A549 (cell line): ENCODE measurements around the gene IGSF9. TPM values are rescaled to one million over a fixed set of nuclear protein-coding genes. Genes with fewer than 3 reads are reported as not detected.

Experiments
- ATAC-seq, 2 experiments: fragments of 200-7000 bp in 1 of 2; fragments of >200 bp in 1 of 2; cut with Nextera tagmentation in 1 of 2; cut with Tn5 transposase in 1 of 2; 3 replicates each; pipeline versions ENCODE4 v1.8.0 to v1.9.1; 2018 to 2020; ENCODE audit warnings: mild to moderate bottlenecking in 1 of 2, moderate library complexity in 1 of 2
- CTCF ChIA-PET: fragments of 300-600 bp; sonication (Branson Sonifier 250); formaldehyde crosslinking; extraction: SDS; loops from one replicate; lab custom pipeline; 2021; ENCODE audit warnings: antibody characterized with exemption, inconsistent platforms; lab: Yijun Ruan, JAX
- POLR2A ChIA-PET: fragments of 350-600 bp; formaldehyde crosslinking; extraction: SDS; loops from one replicate; lab custom pipeline; 2021; ENCODE audit warnings: antibody characterized with exemption, inconsistent platforms; lab: Yijun Ruan, JAX
- DNase-seq, 2 experiments: peaks; one replicate each; pipeline versions ENCODE4 v3.0.0 to v3.0.0-alpha.2; 2011 to 2016; ENCODE audit warnings: low read depth in 1 of 2, low spot score in 1 of 2
- FAIRE-seq: peaks from 2 replicates; lab custom pipeline; 2011; peaks lifted over from hg19 to GRCh38; lab: Jason Lieb, UNC
- H3K27ac ChIP-seq, 2 experiments: fragments of >200 bp; sonication (Bioruptor Twin); formaldehyde crosslinking; 3 replicates each; pipeline ENCODE4 v1.5.1; 2016 to 2017
- H3K4me1 ChIP-seq: fragments of >200 bp; sonication (Bioruptor Twin); formaldehyde crosslinking; 3 replicates; pipeline ENCODE4 v1.6.1; 2016
- H3K4me2 ChIP-seq: fragments of >200 bp; sonication (Bioruptor Twin); formaldehyde crosslinking; 3 replicates; pipeline ENCODE4 v1.6.1; 2016
- H3K4me3 ChIP-seq: fragments of >200 bp; sonication (Bioruptor Twin); formaldehyde crosslinking; 3 replicates; pipeline ENCODE4 v1.5.1; 2016
- H3K9me3 ChIP-seq: fragments of >200 bp; sonication (Bioruptor Twin); formaldehyde crosslinking; 3 replicates; pipeline ENCODE4 v1.6.1; 2016
- CBX8 ChIP-seq: fragments of 200-600 bp; sonication (generic); IDR thresholded peaks from 2 replicates; pipeline ENCODE4 v1.6.1; 2016
- EP300 ChIP-seq, 2 experiments: fragments of >200 bp; sonication (Bioruptor Twin); formaldehyde crosslinking; IDR thresholded peaks; 2 replicates in 1 of 2; 3 replicates in 1 of 2; pipeline ENCODE4 v1.6.1; 2016 to 2017
- ESRRA ChIP-seq: fragments of 150-350 bp; IDR thresholded peaks from 2 replicates; pipeline ENCODE4 v1.6.1; 2014; ENCODE audit warnings: mild to moderate bottlenecking, low read length, borderline replicate concordance
- FOSB ChIP-seq: fragments of 250-450 bp; sonication (Bioruptor Pico); IDR thresholded peaks from 2 replicates; pipeline ENCODE4 v1.5.0; 2020; ENCODE audit warnings: mild to moderate bottlenecking, moderate library complexity
- FOXS1 ChIP-seq: fragments of 250-450 bp; sonication (Bioruptor Pico); IDR thresholded peaks from 2 replicates; pipeline ENCODE4 v1.5.0; 2020; ENCODE audit warnings: mild to moderate bottlenecking, moderate library complexity
- HDAC2 ChIP-seq: fragments of 200-600 bp; sonication (generic); IDR thresholded peaks from 2 replicates; pipeline ENCODE4 v1.6.1; 2016
- HOXB13 ChIP-seq: fragments of 250-450 bp; sonication (Bioruptor Pico); IDR thresholded peaks from 2 replicates; pipeline ENCODE4 v1.5.0; 2020; ENCODE audit warnings: low read depth, mild to moderate bottlenecking, moderate library complexity
- HOXB5 ChIP-seq: fragments of 250-450 bp; sonication (Bioruptor Pico); IDR thresholded peaks from 2 replicates; pipeline ENCODE4 v1.5.0; 2020; ENCODE audit warnings: mild to moderate bottlenecking, moderate library complexity
- KDM1A ChIP-seq: fragments of 200-600 bp; sonication (generic); IDR thresholded peaks from 2 replicates; pipeline ENCODE4 v1.6.1; 2016; ENCODE audit warnings: low read depth, mild to moderate bottlenecking
- MAFK ChIP-seq: fragments of 450-650 bp; IDR thresholded peaks from 2 replicates; pipeline ENCODE4 v1.6.1; 2014; ENCODE audit not compliant: partially characterized antibody
- NPAS2 ChIP-seq: fragments of 250-450 bp; sonication (Bioruptor Pico); IDR thresholded peaks from 2 replicates; pipeline ENCODE4 v1.8.0; 2022; ENCODE audit warnings: mild to moderate bottlenecking, moderate library complexity, borderline replicate concordance
- RAD21 ChIP-seq, 2 experiments: fragments of >200 bp in 1 of 2; sonication (Bioruptor Twin) in 1 of 2; formaldehyde crosslinking in 1 of 2; IDR thresholded peaks in 1 of 2; conservative IDR thresholded peaks in 1 of 2; 2 replicates in 1 of 2; 3 replicates in 1 of 2; pipeline ENCODE4 v1.6.1; 2012 to 2018; ENCODE audit warnings: inconsistent platforms in 1 of 2
- RCOR1 ChIP-seq: fragments of 150-350 bp; IDR thresholded peaks from 2 replicates; pipeline ENCODE4 v1.6.1; 2014; ENCODE audit warnings: antibody characterized with exemption, low read length, low read depth
- RFX5 ChIP-seq: fragments of 450-650 bp; IDR thresholded peaks from 2 replicates; pipeline ENCODE4 v1.7.1; 2014; ENCODE audit warnings: antibody characterized with exemption, mild to moderate bottlenecking, moderate library complexity
- RNF2 ChIP-seq: fragments of 200-600 bp; sonication (generic); IDR thresholded peaks from 2 replicates; pipeline ENCODE4 v1.6.1; 2016; ENCODE audit warnings: low read depth, mild to moderate bottlenecking, antibody characterized with exemption, moderate library complexity, borderline replicate concordance
- TP53 ChIP-seq: fragments of 250-450 bp; sonication (Bioruptor Pico); IDR thresholded peaks from 2 replicates; pipeline ENCODE4 v1.5.0; 2021; ENCODE audit warnings: mild to moderate bottlenecking, moderate library complexity
- ZC3H11A ChIP-seq: fragments of 450-650 bp; IDR thresholded peaks from 2 replicates; pipeline ENCODE4 v1.6.1; 2014; ENCODE audit warnings: antibody characterized with exemption, mild to moderate bottlenecking
- ZFP36 ChIP-seq: fragments of 450-650 bp; IDR thresholded peaks from 2 replicates; pipeline ENCODE4 v1.6.1; 2014; ENCODE audit warnings: borderline replicate concordance; ENCODE audit not compliant: partially characterized antibody
- ZNF302 ChIP-seq: fragments of 250-450 bp; sonication (Bioruptor Pico); IDR thresholded peaks from 2 replicates; pipeline ENCODE4 v1.9.0; 2021; ENCODE audit warnings: inconsistent platforms, mild to moderate bottlenecking, moderate library complexity
- WGBS: methylation state at CpG from one replicate; pipeline ENCODE4 v1.1.6; 2017; ENCODE audit errors: missing lambda C conversion rate; 5-methylcytosine and 5-hydroxymethylcytosine counted together
- polyA plus RNA-seq, 4 experiments: library from polyadenylated mRNA; depleted of rRNA in 3 of 4; stranded (reverse); fragments of >200 nt; fragmentation: RNase III in 1 of 4; extraction: RNeasy Plus Mini Kit Qiagen cat#74134 plus additional on column Dnase treatment in 1 of 4; gene quantifications; 2 replicates in 3 of 4; 3 replicates in 1 of 4; pipeline ENCODE4 v1.2.3, GENCODE V29; 2011 to 2017
- TF ChIP-seq, protein P1 (sequence below): fragments of >200 bp; sonication (Bioruptor Twin); formaldehyde crosslinking; IDR thresholded peaks from 3 replicates; pipeline ENCODE4 v1.6.1; 2016
- TF ChIP-seq, protein P2 (sequence below): fragments of 450-650 bp; IDR thresholded peaks from 2 replicates; pipeline ENCODE4 v1.6.1; 2014; ENCODE audit warnings: antibody characterized with exemption
- TF ChIP-seq, protein P3 (sequence below): fragments of 250-450 bp; sonication (Bioruptor Pico); IDR thresholded peaks from 2 replicates; pipeline ENCODE4 v1.5.0; 2021; ENCODE audit warnings: mild to moderate bottlenecking, moderate library complexity, borderline replicate concordance
- TF ChIP-seq, protein P4 (sequence below): fragments of 150-350 bp; IDR thresholded peaks from 2 replicates; pipeline ENCODE4 v1.6.1; 2014; ENCODE audit warnings: low read depth, mild to moderate bottlenecking, low read length
- TF ChIP-seq, protein P5 (sequence below): fragments of >200 bp; sonication (Bioruptor Twin); formaldehyde crosslinking; IDR thresholded peaks from 3 replicates; pipeline ENCODE4 v1.5.1; 2016

The IGSF9 gene
- polyA plus RNA-seq, 2 of the 4 experiments (the other 2 are of a cell fraction) = 0.06 to 0.54 TPM

DNA sequence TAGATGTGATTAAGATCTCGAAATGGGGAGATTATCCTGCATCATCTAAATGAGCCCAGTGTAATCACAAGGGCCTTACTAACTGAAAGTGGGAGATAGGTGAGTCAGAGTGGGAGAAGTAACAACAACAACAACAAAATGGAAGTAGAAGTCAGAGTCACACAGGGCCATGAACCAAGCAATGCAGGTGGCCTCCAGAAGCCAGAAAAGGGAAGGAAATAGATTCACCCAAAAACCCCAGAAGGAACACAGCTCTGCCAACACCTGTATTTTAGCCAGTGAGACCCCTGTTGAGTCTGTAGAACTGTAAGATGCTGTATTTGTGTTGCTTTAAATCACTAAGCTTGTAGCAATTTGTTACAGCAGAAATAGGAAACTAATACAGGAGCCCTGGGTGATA lies 24.2 kb downstream of the IGSF9 start (continued):
- no peak for TF ChIP-seq RNF2
- TF ChIP-seq, protein P1, sequence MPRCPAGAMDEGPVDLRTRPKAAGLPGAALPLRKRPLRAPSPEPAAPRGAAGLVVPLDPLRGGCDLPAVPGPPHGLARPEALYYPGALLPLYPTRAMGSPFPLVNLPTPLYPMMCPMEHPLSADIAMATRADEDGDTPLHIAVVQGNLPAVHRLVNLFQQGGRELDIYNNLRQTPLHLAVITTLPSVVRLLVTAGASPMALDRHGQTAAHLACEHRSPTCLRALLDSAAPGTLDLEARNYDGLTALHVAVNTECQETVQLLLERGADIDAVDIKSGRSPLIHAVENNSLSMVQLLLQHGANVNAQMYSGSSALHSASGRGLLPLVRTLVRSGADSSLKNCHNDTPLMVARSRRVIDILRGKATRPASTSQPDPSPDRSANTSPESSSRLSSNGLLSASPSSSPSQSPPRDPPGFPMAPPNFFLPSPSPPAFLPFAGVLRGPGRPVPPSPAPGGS = no peak
- no peak for TF ChIP-seq CBX8
- TF ChIP-seq ZFP36 = no peak
- TF ChIP-seq RCOR1 = no peak
- TF ChIP-seq EP300 (IDR thresholded peaks at IDR 0.05) = no peak
- TF ChIP-seq NPAS2 (CRISPR knock-in tag) = no peak
- TF ChIP-seq ZC3H11A = no peak

DNA sequence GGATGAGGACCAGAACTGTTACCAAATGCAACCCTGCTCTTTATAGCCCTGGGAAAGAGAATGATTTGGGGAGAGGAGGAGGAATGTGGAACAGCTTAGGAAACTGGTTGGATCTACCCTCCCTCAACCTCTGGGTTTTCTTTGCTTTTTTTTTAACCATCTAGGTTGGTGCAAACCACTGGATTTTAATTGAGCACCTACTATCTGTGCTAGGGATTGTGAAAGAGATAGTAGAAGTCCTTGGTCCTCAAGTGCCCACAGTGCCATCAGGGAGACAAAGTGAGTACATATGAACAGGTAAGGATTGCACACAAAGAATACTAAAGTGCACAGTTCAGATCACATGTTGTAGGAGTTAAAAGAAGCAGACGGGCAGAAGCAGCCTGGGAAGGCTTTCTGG lies 24.8 kb downstream of the IGSF9 start:
- peak overlapping the region in 1 of 2 experiments; percentile 97; a peak in 2 of 6 replicates for H3K27ac ChIP-seq
- CTCF ChIA-PET = interaction anchor here (0.6 to 22.4 kb wide), 6 partner anchors 16 to 372 kb away, joined by 3 to 665 read pairs (median 36); no protein-coding TSS in a partner anchor
- no peak overlapping the region for H3K4me3 ChIP-seq
- H3K4me1 ChIP-seq = peaks cover 74% of the 10 kb centered on the region
- no peak for TF ChIP-seq HOXB5 (CRISPR knock-in tag)
- TF ChIP-seq RFX5 = no peak
- no peak for TF ChIP-seq FOSB (CRISPR knock-in tag)
- TF ChIP-seq ESRRA = no peak
- TF ChIP-seq, protein P1 = no peak
- TF ChIP-seq, all 56 proteins: peak for 0
- 85% methylated on average over 1 of the region's 1 CpG for WGBS
- ATAC-seq (no peak), DNase-seq (no peak), FAIRE-seq (no peak)
- POLR2A ChIA-PET = no interaction called here
- no peaks in the 10 kb centered on the region for H3K9me3 ChIP-seq
- peak overlapping the region; percentile 97; the same call in 1 of the 3 replicates for H3K4me2 ChIP-seq

DNA sequence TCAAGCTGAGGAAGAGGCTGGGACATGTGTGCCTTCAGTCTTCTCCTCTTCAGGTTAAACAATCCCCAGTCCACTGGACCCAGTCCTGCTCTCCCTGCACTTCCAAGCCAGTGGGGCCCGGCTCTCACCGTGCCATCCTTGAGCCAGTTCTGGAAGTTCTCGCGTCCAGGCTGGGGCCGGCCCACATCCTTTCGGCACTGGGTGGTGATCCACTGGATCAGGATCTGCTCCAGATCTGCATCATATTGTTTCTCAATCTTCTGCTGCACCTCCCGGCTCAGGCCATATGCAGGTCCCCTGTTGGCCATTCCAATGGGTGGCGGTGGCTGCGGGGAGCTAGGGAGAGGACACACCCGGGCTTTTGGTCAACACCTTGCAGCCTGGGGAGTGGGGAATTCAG lies 25.2 kb downstream of the IGSF9 start:
- POLR2A ChIA-PET = no interaction called here
- H3K4me3 ChIP-seq = no peak overlapping the region
- H3K27ac ChIP-seq = peak overlapping the region in 1 of 2 experiments; percentile 97; a peak in 1 of 6 replicates
- H3K9me3 ChIP-seq = no peaks in the 10 kb centered on the region
- TF ChIP-seq, protein P2, sequence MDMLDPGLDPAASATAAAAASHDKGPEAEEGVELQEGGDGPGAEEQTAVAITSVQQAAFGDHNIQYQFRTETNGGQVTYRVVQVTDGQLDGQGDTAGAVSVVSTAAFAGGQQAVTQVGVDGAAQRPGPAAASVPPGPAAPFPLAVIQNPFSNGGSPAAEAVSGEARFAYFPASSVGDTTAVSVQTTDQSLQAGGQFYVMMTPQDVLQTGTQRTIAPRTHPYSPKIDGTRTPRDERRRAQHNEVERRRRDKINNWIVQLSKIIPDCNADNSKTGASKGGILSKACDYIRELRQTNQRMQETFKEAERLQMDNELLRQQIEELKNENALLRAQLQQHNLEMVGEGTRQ = no peak
- TF ChIP-seq HOXB13 (CRISPR knock-in tag) (no peak), RAD21 (conservative IDR thresholded peaks at IDR 0.05 in 1 of 2, IDR thresholded peaks at IDR 0.05 in 1 of 2) (no peak), KDM1A (no peak), EP300 (IDR thresholded peaks at IDR 0.05) (no peak), RCOR1 (no peak), HDAC2 (no peak), MAFK (no peak), FOXS1 (CRISPR knock-in tag) (no peak), ZNF302 (CRISPR knock-in tag) (no peak), TP53 (CRISPR knock-in tag) (no peak)
- TF ChIP-seq, protein P3, sequence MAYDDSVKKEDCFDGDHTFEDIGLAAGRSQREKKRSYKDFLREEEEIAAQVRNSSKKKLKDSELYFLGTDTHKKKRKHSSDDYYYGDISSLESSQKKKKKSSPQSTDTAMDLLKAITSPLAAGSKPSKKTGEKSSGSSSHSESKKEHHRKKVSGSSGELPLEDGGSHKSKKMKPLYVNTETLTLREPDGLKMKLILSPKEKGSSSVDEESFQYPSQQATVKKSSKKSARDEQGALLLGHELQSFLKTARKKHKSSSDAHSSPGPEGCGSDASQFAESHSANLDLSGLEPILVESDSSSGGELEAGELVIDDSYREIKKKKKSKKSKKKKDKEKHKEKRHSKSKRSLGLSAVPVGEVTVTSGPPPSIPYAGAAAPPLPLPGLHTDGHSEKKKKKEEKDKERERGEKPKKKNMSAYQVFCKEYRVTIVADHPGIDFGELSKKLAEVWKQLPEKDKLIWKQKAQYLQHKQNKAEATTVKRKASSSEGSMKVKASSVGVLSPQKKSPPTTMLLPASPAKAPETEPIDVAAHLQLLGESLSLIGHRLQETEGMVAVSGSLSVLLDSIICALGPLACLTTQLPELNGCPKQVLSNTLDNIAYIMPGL (CRISPR knock-in tag) = no peak
- TF ChIP-seq, protein P4, sequence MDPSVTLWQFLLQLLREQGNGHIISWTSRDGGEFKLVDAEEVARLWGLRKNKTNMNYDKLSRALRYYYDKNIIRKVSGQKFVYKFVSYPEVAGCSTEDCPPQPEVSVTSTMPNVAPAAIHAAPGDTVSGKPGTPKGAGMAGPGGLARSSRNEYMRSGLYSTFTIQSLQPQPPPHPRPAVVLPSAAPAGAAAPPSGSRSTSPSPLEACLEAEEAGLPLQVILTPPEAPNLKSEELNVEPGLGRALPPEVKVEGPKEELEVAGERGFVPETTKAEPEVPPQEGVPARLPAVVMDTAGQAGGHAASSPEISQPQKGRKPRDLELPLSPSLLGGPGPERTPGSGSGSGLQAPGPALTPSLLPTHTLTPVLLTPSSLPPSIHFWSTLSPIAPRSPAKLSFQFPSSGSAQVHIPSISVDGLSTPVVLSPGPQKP = no peak
- TF ChIP-seq, protein P5, sequence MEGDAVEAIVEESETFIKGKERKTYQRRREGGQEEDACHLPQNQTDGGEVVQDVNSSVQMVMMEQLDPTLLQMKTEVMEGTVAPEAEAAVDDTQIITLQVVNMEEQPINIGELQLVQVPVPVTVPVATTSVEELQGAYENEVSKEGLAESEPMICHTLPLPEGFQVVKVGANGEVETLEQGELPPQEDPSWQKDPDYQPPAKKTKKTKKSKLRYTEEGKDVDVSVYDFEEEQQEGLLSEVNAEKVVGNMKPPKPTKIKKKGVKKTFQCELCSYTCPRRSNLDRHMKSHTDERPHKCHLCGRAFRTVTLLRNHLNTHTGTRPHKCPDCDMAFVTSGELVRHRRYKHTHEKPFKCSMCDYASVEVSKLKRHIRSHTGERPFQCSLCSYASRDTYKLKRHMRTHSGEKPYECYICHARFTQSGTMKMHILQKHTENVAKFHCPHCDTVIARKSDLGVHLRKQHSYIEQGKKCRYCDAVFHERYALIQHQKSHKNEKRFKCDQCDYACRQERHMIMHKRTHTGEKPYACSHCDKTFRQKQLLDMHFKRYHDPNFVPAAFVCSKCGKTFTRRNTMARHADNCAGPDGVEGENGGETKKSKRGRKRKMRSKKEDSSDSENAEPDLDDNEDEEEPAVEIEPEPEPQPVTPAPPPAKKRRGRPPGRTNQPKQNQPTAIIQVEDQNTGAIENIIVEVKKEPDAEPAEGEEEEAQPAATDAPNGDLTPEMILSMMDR = no peak
- DNase-seq = no peak
- no peak for ATAC-seq
- FAIRE-seq = no peak
- peaks cover 79% of the 10 kb centered on the region for H3K4me1 ChIP-seq
- CTCF ChIA-PET = interaction anchor here (0.6 to 22.4 kb wide), 4 partner anchors 27 to 372 kb away, joined by 4 to 665 read pairs (median 36); no protein-coding TSS in a partner anchor
- 88% methylated on average over 10 of the region's 10 CpGs for WGBS
- peak overlapping the region; percentile 97; the same call in 1 of the 3 replicates for H3K4me2 ChIP-seq
